Breast epithelium (tissue), 3 donors: ENCODE measurements around the gene AGAP1.

Source experiments
- CTCF ChIP-seq, 3 donors: fragments of 450-650 bp; IDR thresholded peaks; one replicate each; pipeline ENCODE4 v1.5.1; 2016 to 2017; ENCODE audit warnings: antibody characterized with exemption in 3 of 3, mild to moderate bottlenecking in 3 of 3, moderate library complexity in 3 of 3
- POLR2AphosphoS5 ChIP-seq, 3 donors: sonication (generic); formaldehyde crosslinking; IDR thresholded peaks; one replicate each; pipeline ENCODE4 v1.6.1; 2017; ENCODE audit warnings: antibody characterized with exemption in 3 of 3

GRCh38 chr2:236161082-236161462 is 667.2 kb downstream of the AGAP1 start:
- TF ChIP-seq POLR2AphosphoS5 (IDR thresholded peaks at IDR 0.05) = no peak
- TF ChIP-seq CTCF (IDR thresholded peaks at IDR 0.05) = no peak
